ENCODE measurements around the gene KIAA0040.
"Not testable (repeated sequence)": the region's sequence is repeated elsewhere in the genome, so short reads cannot be mapped to it uniquely, and the experiment has no call there.

KIAA0040 gene

DNA sequence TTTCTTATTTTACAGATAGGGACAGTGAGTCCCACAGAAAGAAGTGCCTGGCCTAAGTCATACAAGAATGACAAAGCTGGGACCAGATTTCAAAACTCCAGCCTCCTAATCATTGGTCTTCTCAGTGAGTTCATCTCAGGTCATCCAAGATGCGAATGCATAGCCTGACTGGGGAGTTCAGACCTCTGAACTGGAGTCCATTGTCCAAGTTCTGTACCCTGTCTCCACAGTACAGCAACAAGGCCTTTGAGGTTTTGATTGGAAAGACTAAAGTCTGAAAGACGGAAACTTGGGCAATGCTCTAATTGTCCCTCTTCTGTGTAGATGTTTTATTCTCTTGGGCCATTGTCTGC is 63.0 kb downstream of the KIAA0040 start:
- Histone ChIP-seq H3K9ac (ENCODE audit: low read depth, low read length) (no peak overlapping the region), H3K4me1 (ENCODE audit: insufficient read depth, low read length) (peaks cover 15% of the 10 kb centered on the region; the same call in 1 of the 2 replicates), H3K36me3 (ENCODE audit: insufficient read depth, low read length) (no peaks in the 10 kb centered on the region)

DNA sequence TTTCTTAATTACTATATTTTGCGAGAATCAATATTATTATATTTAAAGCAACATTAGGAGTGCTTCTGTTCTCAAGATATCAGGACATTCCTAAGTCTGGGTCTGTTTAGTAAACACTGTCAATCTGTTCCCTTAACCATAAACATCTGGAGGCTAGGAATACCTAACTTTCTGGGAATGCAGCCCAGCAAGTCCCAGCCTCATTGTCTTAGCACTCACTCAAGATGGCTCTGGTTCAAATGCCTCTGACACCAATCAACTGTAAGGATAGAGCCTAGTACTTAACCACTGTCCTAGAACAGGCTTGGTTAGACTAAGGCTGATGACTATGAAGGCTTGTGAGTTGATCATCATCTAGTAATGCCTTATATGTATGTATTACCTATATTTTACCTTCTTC is 63.4 kb downstream of the KIAA0040 start:
- no peak overlapping the region for H3K9ac ChIP-seq (ENCODE audit: low read depth, low read length)
- H3K9me3 ChIP-seq (ENCODE audit: control insufficient read depth, insufficient read depth, low read length) = no peaks in the 10 kb centered on the region
- H3K4me1 ChIP-seq (ENCODE audit: insufficient read depth, low read length) = peaks cover 15% of the 10 kb centered on the region; the same call in 1 of the 2 replicates
- no peaks in the 10 kb centered on the region for H3K36me3 ChIP-seq (ENCODE audit: insufficient read depth, low read length)

More for the DNA sequence above, 63.0 kb downstream of the KIAA0040 start:
- H3K9me3 ChIP-seq (ENCODE audit: control insufficient read depth, insufficient read depth, low read length) = no peaks in the 10 kb centered on the region

DNA sequence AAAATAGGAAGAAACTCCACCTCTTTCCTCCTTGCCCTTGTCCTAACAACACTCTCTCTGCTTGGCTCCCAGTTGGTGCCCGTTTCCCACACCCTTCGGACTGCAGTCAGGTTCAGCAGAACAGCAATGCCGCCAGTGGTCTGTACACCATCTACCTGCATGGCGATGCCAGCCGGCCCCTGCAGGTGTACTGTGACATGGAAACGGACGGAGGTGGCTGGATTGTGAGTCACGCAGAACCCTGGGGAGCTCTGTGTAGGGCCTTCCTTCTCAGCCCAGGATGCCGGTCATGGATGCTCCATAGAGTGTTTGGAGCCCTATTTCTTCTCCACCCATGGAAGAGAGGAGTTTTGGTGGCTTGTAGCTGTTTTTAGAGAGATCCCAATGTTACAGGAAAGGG is 64.1 kb downstream of the KIAA0040 start:
- Histone ChIP-seq H3K4me1 (ENCODE audit: insufficient read depth, low read length) (peaks cover 15% of the 10 kb centered on the region; the same call in 1 of the 2 replicates), H3K9me3 (ENCODE audit: control insufficient read depth, insufficient read depth, low read length) (no peaks in the 10 kb centered on the region), H3K36me3 (ENCODE audit: insufficient read depth, low read length) (no peaks in the 10 kb centered on the region), H3K9ac (ENCODE audit: low read depth, low read length) (no peak overlapping the region)

DNA sequence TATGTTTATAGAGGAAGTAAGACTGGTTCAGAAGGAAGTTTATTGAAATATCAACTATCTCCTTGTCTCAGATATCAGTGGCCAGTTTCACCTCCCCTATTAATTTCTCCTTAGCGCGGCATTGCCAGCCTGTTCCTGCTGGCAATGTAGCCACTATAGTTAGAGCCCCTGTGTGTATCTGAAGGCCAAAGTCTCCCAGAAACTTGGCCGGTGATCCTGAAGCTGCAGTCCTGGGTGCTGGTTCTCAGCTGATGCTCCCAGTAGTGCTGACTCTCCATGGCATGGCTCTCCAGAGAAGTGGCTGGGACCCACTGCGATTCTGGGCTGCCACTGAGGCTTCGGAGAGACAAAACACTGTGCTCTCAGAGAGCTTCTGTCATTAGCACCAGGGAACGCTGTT is 65.0 kb downstream of the KIAA0040 start:
- Histone ChIP-seq H3K36me3 (ENCODE audit: insufficient read depth, low read length) (no peaks in the 10 kb centered on the region), H3K9me3 (ENCODE audit: control insufficient read depth, insufficient read depth, low read length) (no peaks in the 10 kb centered on the region), H3K4me1 (ENCODE audit: insufficient read depth, low read length) (peaks cover 15% of the 10 kb centered on the region; the same call in 1 of the 2 replicates), H3K9ac (ENCODE audit: low read depth, low read length) (no peak overlapping the region)

DNA sequence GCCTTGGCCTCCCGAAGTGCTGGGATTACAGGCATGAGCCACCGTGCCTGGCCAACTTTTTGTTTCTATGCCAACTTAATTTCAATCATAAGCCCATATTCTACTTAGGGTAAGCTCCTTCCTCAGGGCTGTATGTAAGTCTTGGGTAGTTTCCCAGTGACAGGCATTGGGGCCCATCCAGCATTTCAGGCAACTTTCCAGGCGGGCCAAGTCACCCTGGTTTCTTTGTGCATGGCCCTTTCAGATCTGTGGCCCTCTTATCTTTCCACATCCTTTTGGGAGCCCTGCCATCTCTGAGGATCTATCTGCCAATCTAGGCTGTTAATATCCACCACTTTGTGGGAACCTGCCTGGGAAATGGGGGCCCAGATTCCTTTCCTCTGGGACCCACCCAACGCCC is 66.2 kb downstream of the KIAA0040 start:
- no peak overlapping the region for H3K9ac ChIP-seq (ENCODE audit: low read depth, low read length)
- H3K36me3 ChIP-seq (ENCODE audit: insufficient read depth, low read length) = no peaks in the 10 kb centered on the region
- no peaks in the 10 kb centered on the region for H3K9me3 ChIP-seq (ENCODE audit: control insufficient read depth, insufficient read depth, low read length)
- H3K4me1 ChIP-seq (ENCODE audit: insufficient read depth, low read length) = peaks cover 10% of the 10 kb centered on the region; the same call in 1 of the 2 replicates

DNA sequence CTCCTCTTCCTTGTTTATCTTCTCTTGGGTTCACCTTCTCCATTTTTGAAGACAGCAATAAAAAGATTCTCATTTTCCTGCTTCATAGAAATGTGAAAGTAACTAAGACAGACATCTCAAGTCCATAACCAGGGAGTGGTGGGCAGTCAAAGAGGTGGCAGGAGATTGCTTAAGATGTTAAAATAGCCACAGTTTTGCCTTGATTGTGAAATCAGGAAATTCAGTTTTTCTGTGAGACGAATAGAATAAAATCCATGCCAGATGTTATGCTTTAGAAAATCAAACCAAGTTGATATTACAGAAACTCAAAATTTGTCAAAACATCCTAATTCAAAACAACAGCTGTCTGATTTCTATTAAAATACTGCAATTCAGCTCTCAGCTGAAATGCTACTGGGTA is 67.7 kb downstream of the KIAA0040 start:
- Histone ChIP-seq H3K36me3 (ENCODE audit: insufficient read depth, low read length) (no peaks in the 10 kb centered on the region), H3K4me1 (ENCODE audit: insufficient read depth, low read length) (peaks cover 8% of the 10 kb centered on the region; the same call in 1 of the 2 replicates), H3K9ac (ENCODE audit: low read depth, low read length) (no peak overlapping the region), H3K9me3 (ENCODE audit: control insufficient read depth, insufficient read depth, low read length) (no peaks in the 10 kb centered on the region)

DNA sequence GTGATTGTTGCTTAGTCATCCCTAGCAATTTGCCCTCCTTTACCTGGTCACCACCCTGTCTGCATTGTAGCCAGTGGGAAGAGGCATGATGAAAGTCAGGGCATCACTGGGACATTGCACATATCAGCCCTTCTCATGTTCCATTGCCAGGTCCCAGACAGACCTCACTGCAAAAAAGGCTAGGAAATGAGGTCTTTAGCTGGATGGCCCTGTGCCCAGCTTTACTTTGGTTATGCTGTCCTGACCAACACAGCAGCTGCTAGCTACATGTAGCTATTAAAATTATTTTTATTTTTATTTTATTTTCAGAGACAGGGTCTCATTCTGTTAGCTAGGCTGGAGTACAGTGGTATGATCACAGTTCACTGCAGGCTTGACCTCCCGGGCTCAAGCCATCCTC is 72.1 kb downstream of the KIAA0040 start:
- H3K9me3 ChIP-seq (ENCODE audit: control insufficient read depth, insufficient read depth, low read length) = no peaks in the 10 kb centered on the region
- no peaks in the 10 kb centered on the region for H3K36me3 ChIP-seq (ENCODE audit: insufficient read depth, low read length)
- H3K9ac ChIP-seq (ENCODE audit: low read depth, low read length) = no peak overlapping the region
- no peaks in the 10 kb centered on the region for H3K4me1 ChIP-seq (ENCODE audit: insufficient read depth, low read length)

DNA sequence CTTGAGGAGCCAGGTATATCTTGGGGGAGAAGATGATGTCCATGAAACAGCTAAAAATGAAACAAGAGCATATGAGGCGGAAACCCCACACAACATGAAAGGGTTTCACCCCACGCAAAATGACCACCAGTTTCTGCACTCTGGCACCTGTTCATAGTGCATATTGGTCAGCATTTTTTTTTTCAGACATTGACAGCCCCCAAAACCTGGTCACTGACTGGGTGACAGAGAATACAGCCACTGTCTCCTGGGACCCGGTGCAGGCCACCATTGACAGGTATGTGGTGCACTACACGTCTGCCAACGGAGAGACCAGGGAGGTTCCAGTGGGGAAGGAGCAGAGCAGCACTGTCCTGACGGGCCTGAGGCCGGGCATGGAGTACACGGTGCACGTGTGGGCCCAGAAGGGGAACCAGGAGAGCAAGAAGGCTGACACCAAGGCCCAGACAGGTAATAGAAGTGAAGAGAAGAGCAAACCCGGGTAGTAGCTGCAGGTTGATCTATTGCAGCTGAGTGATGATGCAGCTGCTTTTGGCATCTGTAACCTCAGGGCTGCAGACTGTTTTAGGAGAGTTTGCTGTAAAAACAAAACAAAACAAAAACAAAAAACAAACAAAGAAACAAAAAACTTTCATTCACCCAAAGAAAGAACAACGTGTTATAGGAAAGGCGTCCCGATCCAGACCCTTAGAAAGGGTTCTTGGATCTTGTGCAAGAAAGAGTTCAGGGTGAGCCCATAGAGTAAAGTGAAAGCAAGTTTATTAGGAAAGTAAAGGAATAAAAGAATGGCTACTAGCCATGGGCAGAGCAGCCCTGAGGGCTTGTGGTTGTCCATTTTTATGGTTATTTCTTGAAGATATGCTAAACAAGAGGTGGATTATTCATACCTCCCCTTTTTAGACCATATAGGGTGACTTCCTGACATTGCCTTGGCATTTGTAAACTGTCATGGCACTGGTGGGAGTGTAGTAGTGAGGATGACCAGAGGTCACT is 73.9 kb downstream of the KIAA0040 start:
- Histone ChIP-seq H3K9ac (ENCODE audit: low read depth, low read length) (no peak overlapping the region), H3K4me1 (ENCODE audit: insufficient read depth, low read length) (no peaks in the 10 kb centered on the region), H3K36me3 (ENCODE audit: insufficient read depth, low read length) (no peaks in the 10 kb centered on the region), H3K9me3 (ENCODE audit: control insufficient read depth, insufficient read depth, low read length) (no peaks in the 10 kb centered on the region)

DNA sequence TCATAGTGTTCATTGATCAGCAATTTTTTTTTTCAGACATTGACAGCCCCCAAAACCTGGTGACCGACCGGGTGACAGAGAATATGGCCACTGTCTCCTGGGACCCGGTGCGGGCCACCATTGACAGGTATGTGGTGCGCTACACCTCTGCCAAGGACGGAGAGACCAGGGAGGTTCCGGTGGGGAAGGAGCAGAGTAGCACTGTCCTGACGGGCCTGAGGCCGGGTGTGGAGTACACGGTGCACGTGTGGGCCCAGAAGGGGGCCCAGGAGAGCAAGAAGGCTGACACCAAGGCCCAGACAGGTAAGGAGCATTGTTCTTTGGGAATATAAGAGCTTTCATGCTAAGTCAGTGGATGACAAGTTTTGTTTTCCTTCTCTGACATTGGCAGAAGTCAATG is 75.7 kb downstream of the KIAA0040 start:
- Histone ChIP-seq H3K9me3 (ENCODE audit: control insufficient read depth, insufficient read depth, low read length) (peaks cover 2% of the 10 kb centered on the region; the same call in 1 of the 2 replicates), H3K4me1 (ENCODE audit: insufficient read depth, low read length) (no peaks in the 10 kb centered on the region), H3K36me3 (ENCODE audit: insufficient read depth, low read length) (no peaks in the 10 kb centered on the region), H3K9ac (ENCODE audit: low read depth, low read length) (no peak overlapping the region)

DNA sequence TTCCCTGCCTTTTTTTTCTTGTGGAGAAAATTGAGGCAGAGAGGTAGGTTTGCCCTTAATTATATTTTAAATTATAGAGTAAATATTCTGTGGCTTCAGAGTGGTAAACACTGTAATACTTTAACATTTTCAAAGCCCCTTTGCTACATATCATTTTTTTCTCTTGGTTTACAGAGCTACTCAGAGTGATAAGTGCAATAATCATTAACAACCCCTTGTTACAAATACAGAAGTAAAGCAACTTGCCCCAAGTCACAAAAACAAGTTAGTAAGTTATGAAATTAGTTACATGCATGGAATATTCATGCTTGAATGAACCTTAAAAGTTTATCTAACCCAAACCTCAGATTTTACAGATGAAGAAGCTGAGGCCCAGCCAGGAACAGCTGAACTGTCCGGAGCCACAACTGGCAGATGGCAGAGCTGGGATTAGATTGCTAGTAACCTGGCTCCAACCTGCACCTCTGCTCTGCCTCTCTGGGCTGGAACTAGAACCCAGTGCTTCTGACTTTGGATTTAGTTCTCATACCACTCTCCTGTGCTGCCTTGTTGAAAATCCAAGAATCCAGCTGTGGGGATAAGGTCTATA is 76.3 kb downstream of the KIAA0040 start:
- no peaks in the 10 kb centered on the region for H3K36me3 ChIP-seq (ENCODE audit: insufficient read depth, low read length)
- H3K9me3 ChIP-seq (ENCODE audit: control insufficient read depth, insufficient read depth, low read length) = peaks cover 2% of the 10 kb centered on the region; the same call in 1 of the 2 replicates
- no peak overlapping the region for H3K9ac ChIP-seq (ENCODE audit: low read depth, low read length)
- no peaks in the 10 kb centered on the region for H3K4me1 ChIP-seq (ENCODE audit: insufficient read depth, low read length)

DNA sequence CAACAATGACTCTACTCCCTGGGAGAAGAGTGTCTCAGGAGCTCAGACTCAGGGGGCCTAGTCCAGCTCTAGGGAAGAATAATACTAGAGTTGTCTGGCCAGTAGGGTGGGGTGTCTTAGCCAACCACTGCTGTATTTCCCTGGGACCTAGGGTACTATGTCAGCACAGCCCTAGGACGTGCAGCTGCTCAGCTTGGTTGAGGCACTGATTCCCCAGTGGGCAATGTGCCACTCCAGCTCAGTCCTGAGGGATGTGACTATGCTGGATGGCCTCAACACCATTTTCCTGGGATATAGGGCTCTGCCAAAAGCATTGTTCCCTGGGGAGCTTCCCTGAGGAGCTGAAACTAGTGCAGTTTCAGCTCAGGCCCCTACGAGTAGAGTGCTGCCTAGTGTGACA is 77.6 kb downstream of the KIAA0040 start:
- H3K9me3 ChIP-seq (ENCODE audit: control insufficient read depth, insufficient read depth, low read length) = peaks cover 2% of the 10 kb centered on the region; the same call in 1 of the 2 replicates
- no peaks in the 10 kb centered on the region for H3K4me1 ChIP-seq (ENCODE audit: insufficient read depth, low read length)
- no peaks in the 10 kb centered on the region for H3K36me3 ChIP-seq (ENCODE audit: insufficient read depth, low read length)
- no peak overlapping the region for H3K9ac ChIP-seq (ENCODE audit: low read depth, low read length)

DNA sequence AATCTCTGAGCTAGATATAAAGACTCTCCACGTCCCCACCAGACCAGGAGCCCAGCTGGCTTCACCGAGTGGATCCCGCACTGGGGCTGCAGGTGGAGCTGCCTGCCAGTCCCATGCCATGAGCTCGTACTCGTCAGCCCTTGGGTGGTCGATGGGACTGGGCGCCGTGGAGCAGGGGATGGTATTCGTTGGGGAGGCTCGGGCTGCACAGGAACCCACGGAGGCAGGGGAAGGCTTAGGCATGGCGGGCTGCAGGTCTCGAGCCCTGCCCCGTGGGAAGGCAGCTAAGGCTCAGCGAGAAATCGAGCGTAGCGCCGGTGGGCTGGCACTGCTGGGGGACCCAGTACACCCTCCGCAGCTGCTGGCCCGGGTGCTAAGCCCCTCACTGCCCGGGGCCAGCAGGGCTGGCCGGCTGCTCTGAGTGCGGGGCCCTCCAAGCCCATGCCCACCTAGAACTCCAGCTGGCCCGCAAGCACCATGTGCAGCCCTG is 84.2 kb downstream of the KIAA0040 start:
- not testable (repeated sequence) for H3K36me3 ChIP-seq (ENCODE audit: insufficient read depth, low read length); H3K4me1 ChIP-seq (ENCODE audit: insufficient read depth, low read length); H3K9ac ChIP-seq (ENCODE audit: low read depth, low read length); H3K9me3 ChIP-seq (ENCODE audit: control insufficient read depth, insufficient read depth, low read length)
